ENCODE data around the gene TADA2B. TPM values are rescaled to one million over a fixed set of nuclear protein-coding genes. Genes with fewer than 3 reads are reported as not detected.

TADA2B gene
- total RNA-seq, 2 donors from 2014 or later, result 34.5 to 41.2 TPM

- DNase-seq (ENCODE audit: low spot score), result no peak
- peaks cover 28% of the 10 kb centered on the region for H3K4me1 ChIP-seq (replicated peaks)
Measured at GRCh38 chr4:7045961-7046921, 3.1 kb downstream of the TADA2B start.

GRCh38 chr4:7046971-7047370 lies 3.8 kb downstream of the TADA2B start:
- Histone ChIP-seq H3K27me3 (replicated peaks; ENCODE audit: insufficient read depth) (no peaks in the 10 kb centered on the region), H3K27ac (no peak overlapping the region), H3K9me3 (no peaks in the 10 kb centered on the region), H3K36me3 (no peaks in the 10 kb centered on the region), H3K4me1 (replicated peaks) (peaks cover 23% of the 10 kb centered on the region), H3K4me3 (no peak overlapping the region)
- TF ChIP-seq POLR2A (IDR thresholded peaks at IDR 0.05) (no peak), POLR2AphosphoS5 (IDR thresholded peaks at IDR 0.05) (no peak), CTCF (IDR thresholded peaks at IDR 0.05) (no peak)
- intact Hi-C loops (cut with DNase I), result loop anchor here (10.0 kb wide), 1 partner anchor 262 kb away; the partner anchor contains the start of gene KIAA0232
- WGBS, result 83% methylated on average over 9 of the region's 9 CpGs
- DNase-seq (ENCODE audit: low spot score), result no peak

More at GRCh38 chr4:7045961-7046921, 3.1 kb downstream of the TADA2B start:
- WGBS, result 79% methylated on average over 23 of the region's 23 CpGs
- Histone ChIP-seq H3K36me3 (no peaks in the 10 kb centered on the region), H3K27me3 (replicated peaks; ENCODE audit: insufficient read depth) (no peaks in the 10 kb centered on the region), H3K27ac (no peak overlapping the region), H3K9me3 (no peaks in the 10 kb centered on the region), H3K4me3 (peak overlapping the region in 1 of 2 donors; percentile 1)
- intact Hi-C loops (cut with DNase I), result loop anchor here (10.0 kb wide), 1 partner anchor 261 kb away; the partner anchor contains the start of gene KIAA0232
- TF ChIP-seq POLR2A (IDR thresholded peaks at IDR 0.05), result no peak
- no peak for TF ChIP-seq POLR2AphosphoS5 (IDR thresholded peaks at IDR 0.05)
- no peak for TF ChIP-seq CTCF (IDR thresholded peaks at IDR 0.05)

- DNase-seq (ENCODE audit: low spot score), result no peak
- H3K9me3 ChIP-seq, result no peaks in the 10 kb centered on the region
- H3K4me1 ChIP-seq (replicated peaks), result peaks cover 19% of the 10 kb centered on the region
- TF ChIP-seq POLR2A (IDR thresholded peaks at IDR 0.05) (no peak), CTCF (IDR thresholded peaks at IDR 0.05) (no peak), POLR2AphosphoS5 (IDR thresholded peaks at IDR 0.05) (no peak)
- WGBS, result 90% methylated on average over 12 of the region's 12 CpGs
- no peak overlapping the region for H3K27ac ChIP-seq
- no peaks in the 10 kb centered on the region for H3K27me3 ChIP-seq (replicated peaks; ENCODE audit: insufficient read depth)
- H3K4me3 ChIP-seq, result no peak overlapping the region
- no peaks in the 10 kb centered on the region for H3K36me3 ChIP-seq
- intact Hi-C loops (cut with DNase I), result loop anchor here (10.0 kb wide), 1 partner anchor 264 kb away; the partner anchor contains the start of gene KIAA0232
Measured at GRCh38 chr4:7048642-7049041, 5.5 kb downstream of the TADA2B start.

GRCh38 chr4:7049295-7049694 lies 6.1 kb downstream of the TADA2B start:
- no peaks in the 10 kb centered on the region for H3K9me3 ChIP-seq
- WGBS, result 99% methylated on average over 4 of the region's 4 CpGs
- H3K4me1 ChIP-seq (replicated peaks), result peaks cover 19% of the 10 kb centered on the region
- peaks cover 0 to 2% of the 10 kb centered on the region in 2 donors for H3K36me3 ChIP-seq
- H3K4me3 ChIP-seq, result no peak overlapping the region
- TF ChIP-seq POLR2A (IDR thresholded peaks at IDR 0.05) (no peak), CTCF (IDR thresholded peaks at IDR 0.05) (no peak), POLR2AphosphoS5 (IDR thresholded peaks at IDR 0.05) (no peak)
- no peak for DNase-seq (ENCODE audit: low spot score)
- H3K27ac ChIP-seq, result no peak overlapping the region
- intact Hi-C loops (cut with DNase I), result loop anchor here (10.0 kb wide), 1 partner anchor 264 kb away; the partner anchor contains the start of gene KIAA0232
- H3K27me3 ChIP-seq (replicated peaks; ENCODE audit: insufficient read depth), result no peaks in the 10 kb centered on the region
